GM19438 (cell line): ENCODE results near the gene TXNDC16.

Source experiments
- ATAC-seq: cut with Tn5 transposase; IDR thresholded peaks from one replicate; pipeline ENCODE4 v1.9.1; 2021; ENCODE audit warnings: low read depth; ENCODE audit not compliant: unreplicated experiment

TXNDC16 gene

GRCh38 chr14:52457411-52457810, 94.9 kb downstream of the TXNDC16 start:
- no peak for ATAC-seq

GRCh38 chr14:52455291-52456088, 96.8 kb downstream of the TXNDC16 start:
- ATAC-seq: no peak

- no peak for ATAC-seq
These were observed 105.1 kb downstream of the TXNDC16 start for GRCh38 chr14:52447236-52447635.

- no peak for ATAC-seq
These were observed 106.0 kb downstream of the TXNDC16 start for GRCh38 chr14:52446355-52446754.

GRCh38 chr14:52443506-52443905, 108.8 kb downstream of the TXNDC16 start:
- ATAC-seq: no peak

- ATAC-seq: no peak
These were observed 109.7 kb downstream of the TXNDC16 start for GRCh38 chr14:52442602-52443001.

- no peak for ATAC-seq
These were observed 110.1 kb downstream of the TXNDC16 start for GRCh38 chr14:52442166-52442565.

- no peak for ATAC-seq
These were observed 112.8 kb downstream of the TXNDC16 start for GRCh38 chr14:52439476-52439875.

GRCh38 chr14:52434955-52435354, 117.3 kb downstream of the TXNDC16 start:
- no peak for ATAC-seq

- ATAC-seq: no peak
These were observed 121.8 kb downstream of the TXNDC16 start for GRCh38 chr14:52430474-52430873.

- no peak for ATAC-seq
These were observed 122.9 kb downstream of the TXNDC16 start for GRCh38 chr14:52429451-52429850.

- no peak for ATAC-seq
These were observed 124.8 kb downstream of the TXNDC16 start for GRCh38 chr14:52427460-52427859.

GRCh38 chr14:52422650-52423356, 129.5 kb downstream of the TXNDC16 start:
- no peak for ATAC-seq

- no peak for ATAC-seq
These were observed 135.2 kb downstream of the TXNDC16 start for GRCh38 chr14:52417139-52417538.

- no peak for ATAC-seq
These were observed 138.4 kb downstream of the TXNDC16 start for GRCh38 chr14:52413729-52414408.

- ATAC-seq: no peak
These were observed 139.9 kb downstream of the TXNDC16 start for GRCh38 chr14:52412426-52412825.

GRCh38 chr14:52405314-52405713, 147.0 kb downstream of the TXNDC16 start:
- no peak for ATAC-seq

GRCh38 chr14:52402812-52403526, 149.3 kb downstream of the TXNDC16 start:
- no peak for ATAC-seq

- ATAC-seq: no peak
These were observed 151.5 kb downstream of the TXNDC16 start for GRCh38 chr14:52400846-52401245.

- ATAC-seq: no peak
These were observed 152.2 kb downstream of the TXNDC16 start for GRCh38 chr14:52399921-52400595.
